ENCODE data around the gene SNX25. TPM values are rescaled to one million over a fixed set of nuclear protein-coding genes. Genes with fewer than 3 reads are reported as not detected.

SNX25 gene
- total RNA-seq, 2 donors from 2014 or later, result 13.2 to 16.8 TPM

DNA sequence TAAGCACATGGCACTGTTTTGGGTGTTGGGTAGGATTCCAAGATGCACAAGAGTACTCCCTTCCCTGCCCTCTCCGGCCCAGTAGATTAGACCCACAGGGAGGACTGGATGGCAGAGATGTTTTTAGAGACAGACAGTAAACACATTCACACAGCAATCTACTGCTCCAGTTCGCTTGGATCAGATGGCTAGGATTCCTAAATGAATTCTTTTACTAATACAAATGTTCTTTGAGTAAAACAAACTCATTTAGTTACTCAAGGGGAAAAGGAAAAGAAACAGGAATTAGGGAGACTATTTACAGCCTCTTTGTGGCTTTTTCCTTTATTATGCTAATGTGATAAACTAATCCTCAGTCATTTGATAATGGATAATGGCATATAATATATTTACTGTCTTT lies 5.9 kb downstream of the SNX25 start:
- Histone ChIP-seq H3K27me3 (no peaks in the 10 kb centered on the region), H3K36me3 (no peaks in the 10 kb centered on the region), H3K27ac (peak overlapping the region; percentile 18 to 57), H3K9me3 (no peaks in the 10 kb centered on the region), H3K4me1 (peaks cover 0 to 38% of the 10 kb centered on the region in 2 donors), H3K4me3 (no peak overlapping the region)
- TF ChIP-seq CTCF (IDR thresholded peaks at IDR 0.05), result no peak
- DNase-seq (ENCODE audit: low spot score), result no peak

- peaks cover 0 to 28% of the 10 kb centered on the region in 2 donors for H3K4me1 ChIP-seq
- DNase-seq (ENCODE audit: low spot score), result no peak
- TF ChIP-seq CTCF (IDR thresholded peaks at IDR 0.05), result no peak
- H3K27me3 ChIP-seq, result no peaks in the 10 kb centered on the region
- H3K27ac ChIP-seq, result peak overlapping the region; percentile 35 to 57
- H3K4me3 ChIP-seq, result no peak overlapping the region
- H3K9me3 ChIP-seq, result no peaks in the 10 kb centered on the region
- no peaks in the 10 kb centered on the region for H3K36me3 ChIP-seq
These were observed 8.1 kb downstream of the SNX25 start for GRCh38 chr4:185217408-185217975.

- Histone ChIP-seq H3K27me3 (no peaks in the 10 kb centered on the region), H3K4me1 (peaks cover 0 to 22% of the 10 kb centered on the region in 2 donors), H3K36me3 (no peaks in the 10 kb centered on the region), H3K4me3 (no peak overlapping the region), H3K9me3 (no peaks in the 10 kb centered on the region), H3K27ac (no peak overlapping the region)
- no peak for DNase-seq (ENCODE audit: low spot score)
- TF ChIP-seq CTCF (IDR thresholded peaks at IDR 0.05), result no peak
These were observed 8.9 kb downstream of the SNX25 start for GRCh38 chr4:185218312-185218711.

GRCh38 chr4:185219551-185220344 lies 10.3 kb downstream of the SNX25 start:
- no peak overlapping the region for H3K4me3 ChIP-seq
- TF ChIP-seq CTCF (IDR thresholded peaks at IDR 0.05), result no peak
- DNase-seq (ENCODE audit: low spot score), result no peak
- no peak overlapping the region for H3K27ac ChIP-seq
- H3K9me3 ChIP-seq, result no peaks in the 10 kb centered on the region
- no peaks in the 10 kb centered on the region for H3K36me3 ChIP-seq
- no peaks in the 10 kb centered on the region for H3K27me3 ChIP-seq
- H3K4me1 ChIP-seq, result peaks cover 0 to 22% of the 10 kb centered on the region in 2 donors

DNA sequence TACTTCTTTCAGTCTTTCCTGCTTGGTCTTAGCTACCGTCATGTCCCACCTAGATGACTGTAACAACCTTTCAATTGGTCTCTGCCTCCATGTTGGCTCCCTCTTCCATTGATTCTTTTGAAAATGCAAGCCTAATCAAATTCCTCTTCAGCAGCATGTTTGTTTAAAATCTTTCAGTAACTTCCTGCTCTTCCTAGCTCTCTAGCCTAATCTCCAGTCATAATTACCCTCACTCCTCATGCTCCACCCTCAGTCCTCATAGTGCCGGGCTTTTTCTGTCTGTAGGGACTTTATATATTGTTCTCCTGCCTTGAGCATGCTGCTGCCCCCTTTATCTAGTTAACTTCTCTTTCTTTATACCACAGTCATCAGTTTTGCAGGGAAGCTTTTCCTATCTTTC lies 12.1 kb downstream of the SNX25 start:
- peaks cover 0 to 13% of the 10 kb centered on the region in 2 donors for H3K4me1 ChIP-seq
- H3K36me3 ChIP-seq, result no peaks in the 10 kb centered on the region
- no peak for DNase-seq (ENCODE audit: low spot score)
- H3K27ac ChIP-seq, result no peak overlapping the region
- no peaks in the 10 kb centered on the region for H3K9me3 ChIP-seq
- no peak overlapping the region for H3K4me3 ChIP-seq
- no peaks in the 10 kb centered on the region for H3K27me3 ChIP-seq
- no peak for TF ChIP-seq CTCF (IDR thresholded peaks at IDR 0.05)
